Measurements from ENCODE around the gene CCDC167.

CCDC167 gene

DNA sequence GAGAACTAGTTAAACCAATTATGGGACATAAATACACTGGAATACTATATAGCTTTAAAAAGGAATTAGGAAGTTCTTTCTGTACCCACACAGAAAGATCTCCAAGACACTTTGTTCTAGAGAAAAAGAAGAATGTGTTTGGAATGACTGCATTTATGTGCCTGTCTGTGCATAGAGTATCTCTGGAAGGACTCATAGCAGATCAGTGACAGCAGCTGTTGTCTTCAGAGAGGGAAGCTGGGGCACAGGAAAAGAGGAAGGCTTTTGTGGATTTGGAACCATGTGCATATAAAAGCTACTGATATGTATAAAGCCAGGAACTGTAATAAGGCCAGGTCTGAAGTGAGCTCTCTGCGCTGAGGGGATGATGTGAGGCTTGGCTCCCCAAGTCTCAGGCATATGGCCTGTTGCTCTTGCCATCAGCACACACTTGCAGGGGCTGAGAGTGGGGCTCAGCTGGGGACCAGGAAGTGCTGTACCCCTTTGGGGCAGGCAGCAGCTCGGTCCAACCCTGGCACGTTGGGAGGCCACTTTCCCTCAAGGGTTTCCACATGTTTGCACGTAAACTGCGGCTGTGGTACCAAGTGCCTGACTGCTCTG is 31.8 kb upstream of the CCDC167 start:
- FAIRE-seq (no peak), DNase-seq (ENCODE audit: extremely low spot score, insufficient read length, low read depth) (no peak)

DNA sequence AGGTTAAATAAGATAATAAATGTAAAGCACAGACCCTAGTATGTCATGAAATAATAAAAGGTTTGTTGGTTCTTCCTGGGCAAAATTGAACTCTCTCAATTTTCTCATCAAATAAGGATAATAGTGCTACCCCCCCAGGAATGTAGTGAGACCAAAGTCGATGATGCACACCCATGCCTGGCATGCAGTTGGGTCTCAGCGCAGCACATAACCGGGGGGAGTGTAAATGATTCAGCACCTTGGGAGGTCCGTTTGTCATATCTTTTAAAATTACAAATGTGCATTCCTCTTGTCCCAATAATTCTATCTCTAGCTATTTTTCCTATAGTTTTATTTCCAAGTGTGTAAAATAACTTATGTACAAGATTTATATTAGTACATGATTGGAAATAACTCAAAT is 31.3 kb upstream of the CCDC167 start:
- DNase-seq (ENCODE audit: extremely low spot score, insufficient read length, low read depth) = no peak
- FAIRE-seq = no peak

DNA sequence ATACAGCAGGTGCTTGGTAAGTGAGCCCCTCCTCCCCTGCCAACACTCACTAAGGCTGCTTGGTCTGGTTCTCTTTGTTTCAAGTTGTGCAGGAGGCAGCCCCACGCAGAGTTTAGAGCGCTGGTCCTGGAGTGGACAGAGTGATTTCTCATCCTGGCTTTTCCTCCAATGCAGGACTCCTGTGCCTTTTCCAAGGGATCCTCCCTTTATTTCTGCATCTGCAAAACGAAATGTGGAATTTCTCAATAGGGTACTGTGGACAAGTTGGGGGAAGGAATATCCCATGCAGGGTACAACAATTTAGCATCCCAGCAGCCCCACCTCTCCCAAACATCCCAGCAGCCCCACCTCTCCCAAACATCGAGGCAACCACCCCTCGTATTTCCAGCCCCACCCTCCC is 30.6 kb upstream of the CCDC167 start:
- FAIRE-seq = no peak
- DNase-seq (ENCODE audit: extremely low spot score, insufficient read length, low read depth) = no peak

DNA sequence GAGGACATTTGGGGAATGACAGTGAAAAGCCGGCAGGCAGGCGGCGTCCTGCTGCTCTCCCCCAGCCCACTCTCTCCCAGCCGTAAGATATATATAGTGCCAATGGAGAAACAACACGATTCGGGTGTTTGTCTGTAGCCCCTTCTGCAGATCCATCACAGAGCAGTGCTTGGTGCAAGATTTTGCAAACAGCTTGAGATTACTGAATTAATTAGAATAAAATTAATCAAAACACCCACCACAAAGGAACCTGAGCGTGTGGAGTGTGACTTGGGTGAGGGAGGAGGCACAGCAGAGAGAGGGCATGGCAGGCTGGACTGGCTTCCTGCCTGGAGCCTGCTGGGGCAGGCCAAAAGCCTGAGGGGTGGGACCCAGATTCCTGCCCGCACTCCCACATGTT is 28.8 kb upstream of the CCDC167 start:
- DNase-seq (ENCODE audit: extremely low spot score, insufficient read length, low read depth) = no peak
- FAIRE-seq = no peak

DNA sequence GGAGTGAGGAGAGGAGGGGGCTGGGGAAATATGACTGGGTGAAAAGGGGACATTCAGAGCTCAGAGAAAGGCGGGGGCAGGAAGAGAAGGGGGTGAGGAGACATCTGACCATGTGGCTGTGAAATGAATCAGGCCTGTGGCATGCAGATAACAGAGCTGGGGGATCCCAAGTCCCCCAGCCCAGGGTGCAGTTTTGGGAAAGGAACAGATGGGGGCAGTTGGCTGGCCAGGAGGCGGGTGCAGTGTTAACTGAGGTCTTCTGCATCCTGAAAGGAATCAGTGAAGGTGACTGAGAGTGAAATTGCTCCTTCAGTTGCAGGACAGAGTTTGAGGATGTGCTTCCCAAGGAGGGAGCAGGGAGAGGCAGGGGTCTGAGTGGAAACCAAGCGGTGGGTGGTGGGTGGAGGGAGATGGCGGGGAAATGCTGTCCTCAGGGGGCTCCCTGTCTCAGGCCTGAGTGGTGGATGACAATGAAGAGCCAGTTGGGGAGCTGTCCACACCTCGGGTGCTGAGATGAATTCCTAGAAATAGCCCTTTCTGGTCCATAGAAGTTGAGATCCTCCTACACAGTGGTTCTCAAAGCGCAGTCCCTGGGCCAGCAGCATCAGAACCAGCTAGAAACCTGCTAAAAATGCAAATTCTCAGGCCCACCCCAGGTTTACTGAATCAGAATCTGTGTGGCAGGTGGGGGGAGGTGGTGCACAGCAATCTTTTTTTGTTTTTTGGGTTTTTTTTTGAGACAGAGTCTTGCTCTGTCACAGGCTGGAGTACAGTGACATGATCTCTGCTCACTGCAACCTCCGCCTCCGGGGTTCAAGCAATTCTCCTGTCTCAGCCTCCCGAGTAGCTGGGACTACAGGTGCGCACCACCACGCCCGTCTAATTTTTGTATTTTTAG is 26.0 kb upstream of the CCDC167 start:
- FAIRE-seq (no peak), DNase-seq (ENCODE audit: extremely low spot score, insufficient read length, low read depth) (no peak)

DNA sequence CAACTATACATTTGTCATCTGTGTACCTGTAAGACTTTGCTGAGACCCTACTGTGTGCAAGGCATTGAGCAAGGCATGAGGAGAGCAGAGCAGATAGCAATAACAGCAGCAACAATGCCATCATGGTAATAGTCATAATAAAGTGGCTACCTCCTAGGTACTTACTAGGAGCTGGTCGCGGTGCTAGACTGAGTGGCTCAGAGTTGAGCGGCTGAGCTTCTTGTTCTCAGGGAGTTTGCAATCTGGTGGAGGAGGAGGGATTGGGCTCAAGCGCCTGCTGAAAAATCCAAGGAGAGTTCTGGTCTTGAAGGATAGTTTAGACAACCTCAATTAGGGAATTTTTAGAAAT is 25.3 kb upstream of the CCDC167 start:
- DNase-seq (ENCODE audit: extremely low spot score, insufficient read length, low read depth) = no peak
- no peak for FAIRE-seq

DNA sequence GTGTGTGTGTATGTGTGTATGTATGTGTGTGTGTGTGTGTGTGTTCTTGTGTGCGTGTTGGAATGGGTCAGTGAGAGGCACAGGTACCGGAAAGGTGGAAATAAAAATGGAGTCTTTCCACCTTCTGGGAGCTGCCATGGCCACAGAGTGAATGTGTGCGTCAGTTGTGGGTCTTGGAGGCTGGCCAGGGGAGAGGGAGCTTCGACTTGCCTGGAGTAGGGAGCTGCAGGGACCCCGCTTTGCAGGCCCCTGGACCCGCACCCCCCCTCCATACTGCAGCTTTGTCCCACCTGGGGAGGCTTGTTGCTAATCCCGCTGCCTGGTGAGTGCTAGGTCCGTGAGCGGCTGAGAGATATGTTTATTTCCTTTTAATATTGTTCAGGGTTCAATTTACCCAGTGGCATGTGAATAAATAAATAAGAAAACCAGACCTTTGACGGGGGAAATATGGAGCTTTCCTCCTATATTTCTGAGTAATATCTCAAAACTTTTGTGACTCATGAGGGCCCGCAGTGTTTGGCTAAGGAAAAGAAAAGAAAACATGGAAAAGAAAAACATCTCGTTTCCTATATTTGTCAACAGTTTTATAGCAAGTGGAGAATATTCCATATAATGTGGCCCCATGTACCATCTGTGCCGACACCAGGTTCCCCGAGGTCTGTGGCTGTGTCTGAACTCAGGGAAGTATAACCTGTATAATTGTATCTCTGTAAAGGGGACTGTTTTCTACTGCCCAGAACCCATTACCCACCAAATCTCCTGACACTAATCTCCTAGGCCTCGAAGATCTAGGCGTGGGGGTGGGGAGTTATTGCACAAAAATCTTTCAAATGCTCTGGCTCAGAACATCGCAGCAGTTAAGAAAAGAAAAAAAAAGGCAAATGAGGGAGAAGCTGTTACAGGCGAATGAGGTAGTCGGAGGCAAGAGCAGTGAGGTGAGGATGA is 24.6 kb upstream of the CCDC167 start:
- DNase-seq (ENCODE audit: extremely low spot score, insufficient read length, low read depth) (no peak), FAIRE-seq (no peak)

DNA sequence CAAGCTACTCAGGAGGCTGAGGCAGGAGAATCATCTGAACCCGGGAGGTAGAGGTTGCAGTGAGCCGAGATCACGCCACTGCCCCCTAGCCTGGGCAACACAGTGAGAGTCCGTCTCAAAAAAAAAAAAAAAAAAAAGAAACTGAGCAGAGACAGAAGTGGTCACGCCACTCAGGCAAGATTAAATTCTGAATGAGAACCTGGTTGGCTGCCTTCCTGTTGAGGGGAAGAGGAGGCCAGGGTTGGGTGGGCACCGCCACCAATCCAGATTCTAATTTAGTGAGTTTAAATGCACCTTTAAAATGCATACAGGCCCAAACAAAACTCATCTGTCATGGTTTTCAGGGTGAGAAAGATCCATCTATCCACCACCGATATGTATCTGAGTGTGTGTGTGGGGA is 23.7 kb upstream of the CCDC167 start:
- FAIRE-seq (no peak), DNase-seq (ENCODE audit: extremely low spot score, insufficient read length, low read depth) (no peak)

DNA sequence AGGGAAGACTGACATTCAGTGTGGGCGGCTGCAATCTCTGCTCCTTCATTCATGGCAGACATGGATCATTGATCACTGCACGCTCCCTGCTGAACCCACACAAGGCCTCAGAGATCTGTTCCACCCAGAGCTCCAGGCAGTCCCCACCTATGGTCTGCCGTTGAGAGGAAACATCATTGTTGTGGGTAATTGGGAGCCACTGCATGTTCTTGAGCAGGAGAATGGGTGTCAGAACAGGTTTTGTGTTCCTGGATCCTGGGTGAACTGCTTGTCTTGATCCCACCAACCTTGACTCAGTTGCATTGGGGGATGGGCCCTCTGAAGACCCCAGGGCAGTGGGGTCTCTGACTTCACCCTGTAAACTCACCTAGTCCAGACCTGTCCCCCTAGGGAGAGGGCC is 23.1 kb upstream of the CCDC167 start:
- DNase-seq (ENCODE audit: extremely low spot score, insufficient read length, low read depth) (no peak), FAIRE-seq (no peak)

DNA sequence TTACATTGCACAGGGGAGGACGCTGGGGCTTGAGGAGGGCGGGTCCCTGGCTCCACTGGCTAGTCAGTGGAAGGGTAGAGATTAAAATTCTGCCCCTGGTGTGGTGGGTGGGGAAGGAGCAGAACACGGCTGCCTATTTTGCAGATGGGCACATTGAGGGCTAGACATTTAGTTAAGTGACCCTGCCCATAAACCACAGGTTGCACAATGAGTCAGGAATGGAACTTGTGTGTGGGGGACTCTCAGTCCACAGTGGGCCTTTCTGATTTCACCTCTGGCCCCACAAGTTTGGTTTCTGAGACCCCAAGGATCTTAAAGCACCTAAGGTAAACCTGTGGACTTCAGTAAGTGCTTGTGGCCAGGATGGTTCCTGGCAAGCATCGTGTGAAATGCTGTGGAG is 22.0 kb upstream of the CCDC167 start:
- FAIRE-seq = peak; percentile 12
- no peak for DNase-seq (ENCODE audit: extremely low spot score, insufficient read length, low read depth)

DNA sequence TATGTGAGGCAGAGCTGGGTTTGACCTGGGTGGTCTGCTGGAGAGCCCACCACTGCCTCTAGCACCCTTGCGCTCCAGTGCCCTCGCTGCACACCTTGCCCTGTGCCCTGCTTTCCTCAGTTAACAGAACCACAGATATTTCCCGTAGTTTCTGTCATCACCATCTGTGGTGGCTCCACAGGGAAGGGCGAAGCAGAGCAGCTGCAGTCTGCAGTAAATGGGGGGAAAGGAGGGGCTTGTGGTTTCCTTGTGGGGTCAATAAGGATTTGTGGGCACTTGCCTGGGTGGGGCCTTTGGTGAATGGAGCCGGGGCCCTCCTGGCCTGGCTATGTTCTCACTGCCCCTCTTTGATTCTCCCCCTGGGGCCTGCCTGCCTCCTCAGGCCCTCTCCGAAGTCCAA is 21.2 kb upstream of the CCDC167 start:
- FAIRE-seq (no peak), DNase-seq (ENCODE audit: extremely low spot score, insufficient read length, low read depth) (no peak)

DNA sequence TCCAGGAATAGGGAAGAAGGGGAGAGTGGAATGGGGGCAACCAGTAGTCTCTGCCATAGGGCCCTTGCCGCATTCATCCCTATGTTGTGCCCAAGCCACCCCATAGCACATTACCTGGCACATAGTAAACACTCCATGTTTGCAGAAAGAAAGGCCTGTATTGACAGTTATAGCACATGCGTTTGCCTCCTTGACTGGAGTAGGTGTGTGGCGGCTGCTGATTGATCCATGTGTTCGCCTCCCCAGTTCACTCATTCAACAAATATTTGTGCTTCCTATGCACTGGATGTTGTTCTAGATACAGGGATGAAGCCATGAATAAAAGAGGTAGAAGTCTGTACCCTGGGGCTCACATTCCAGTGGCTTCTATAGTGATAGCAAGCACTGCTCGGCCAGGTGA is 19.8 kb upstream of the CCDC167 start:
- FAIRE-seq (no peak), DNase-seq (ENCODE audit: extremely low spot score, insufficient read length, low read depth) (no peak)

DNA sequence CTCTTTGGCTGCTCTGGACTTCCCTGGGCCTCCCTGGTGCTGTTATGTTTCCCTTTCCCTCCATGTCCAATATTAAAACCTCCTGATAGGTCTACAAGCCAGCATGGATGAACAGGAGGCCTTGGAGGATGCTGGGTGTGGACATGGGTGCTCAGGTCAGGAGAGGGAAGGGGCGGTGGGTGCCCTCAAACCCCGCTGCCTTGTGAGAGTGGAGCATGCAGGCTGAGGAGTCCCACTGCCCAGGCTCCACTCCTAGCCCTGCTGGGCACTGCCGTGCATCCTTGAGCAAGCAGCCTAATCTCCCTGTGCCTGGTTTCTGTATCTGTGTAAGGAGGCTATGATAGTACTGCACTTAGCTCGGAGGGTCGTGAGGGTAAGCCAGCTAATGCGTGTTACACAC is 18.4 kb upstream of the CCDC167 start:
- no peak for DNase-seq (ENCODE audit: extremely low spot score, insufficient read length, low read depth)
- no peak for FAIRE-seq

DNA sequence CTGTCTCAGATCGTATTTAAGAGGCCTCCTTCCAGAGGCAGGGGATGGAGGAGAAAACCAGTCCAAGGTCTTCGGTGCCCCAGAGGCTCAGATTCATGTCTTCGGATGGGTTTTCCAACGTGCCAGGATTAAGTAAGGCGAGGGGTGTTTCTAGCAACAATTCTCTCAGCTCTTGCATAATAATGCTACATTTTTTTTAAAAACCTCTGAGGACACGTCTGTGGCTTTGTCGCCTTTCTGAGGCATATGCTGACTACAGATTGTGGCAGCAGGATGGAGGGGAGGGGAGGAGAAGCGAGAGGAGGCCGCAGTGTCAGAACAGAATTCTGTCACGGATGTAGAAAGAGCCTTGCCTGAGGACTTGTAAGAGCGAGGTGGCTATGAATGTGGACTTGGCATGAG is 17.7 kb upstream of the CCDC167 start:
- peak; percentile 65 for FAIRE-seq
- DNase-seq (ENCODE audit: extremely low spot score, insufficient read length, low read depth) = no peak

DNA sequence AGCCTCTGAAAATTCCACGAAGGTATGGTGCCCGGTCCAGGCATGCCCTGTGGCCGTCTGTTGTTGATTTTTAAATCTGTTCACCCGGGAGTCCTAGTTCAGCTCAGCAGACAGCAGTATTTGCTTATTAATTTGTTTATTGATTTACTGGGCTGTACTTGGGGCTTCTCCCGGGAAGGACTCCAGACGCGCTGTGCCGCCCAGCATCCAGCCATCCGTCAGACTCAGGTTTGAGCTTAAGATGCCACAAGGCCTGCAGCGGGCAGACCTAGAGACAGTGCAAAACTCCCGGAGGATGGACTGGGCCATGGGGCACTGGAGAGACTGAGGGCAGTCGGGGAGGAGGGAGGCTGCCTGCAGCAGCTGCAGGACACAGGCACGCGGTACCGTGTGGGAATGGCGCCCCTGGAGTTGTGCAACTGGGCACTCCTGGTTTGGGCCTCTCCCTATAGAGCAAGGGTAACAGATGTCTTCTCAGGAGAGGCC is 17.3 kb upstream of the CCDC167 start:
- no peak for FAIRE-seq

DNA sequence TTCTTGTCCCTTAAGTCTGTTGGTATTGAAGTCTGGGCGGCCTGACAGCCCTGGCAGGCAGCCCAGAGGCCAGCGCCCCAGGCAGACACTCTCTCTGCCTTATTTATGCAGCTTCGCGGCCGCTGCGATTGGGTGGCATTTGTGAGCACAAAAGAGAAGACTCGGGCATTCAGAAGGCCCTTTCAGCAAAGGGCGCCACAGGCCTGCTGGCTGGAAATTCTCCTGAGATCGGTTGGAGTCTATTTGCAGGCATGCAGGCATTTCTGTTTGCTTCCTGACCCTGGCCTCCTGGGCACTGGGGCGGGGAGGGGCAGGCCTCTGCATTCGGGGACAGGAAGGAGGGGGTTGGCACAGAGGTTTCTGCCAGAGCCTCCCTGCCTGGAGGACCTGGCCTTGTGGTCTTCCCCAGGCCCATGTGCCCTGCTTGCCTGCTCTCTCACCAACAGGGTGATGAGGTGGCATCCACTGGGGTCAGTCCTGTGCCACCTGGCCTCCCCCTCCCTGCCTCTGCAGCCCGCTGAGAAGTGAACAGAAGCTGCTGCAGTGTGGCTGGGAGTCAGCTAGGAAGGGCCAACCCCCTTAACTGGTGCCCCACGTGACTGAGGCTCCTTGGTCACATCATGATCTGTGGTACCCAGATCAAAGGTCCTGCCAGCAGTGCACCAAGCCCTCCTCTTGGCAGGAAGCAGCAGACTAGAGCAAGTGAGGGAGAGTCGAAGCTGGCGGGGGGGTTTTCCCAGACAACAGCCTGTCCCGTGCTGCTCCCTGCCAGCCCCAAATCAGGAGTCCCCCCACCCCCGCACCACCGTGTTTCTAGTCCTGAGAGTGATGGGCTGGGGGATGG is 16.6 kb upstream of the CCDC167 start:
- FAIRE-seq (peak; percentile 80), DNase-seq (ENCODE audit: extremely low spot score, insufficient read length, low read depth) (peak; percentile 54)

More for the DNA sequence above, 17.3 kb upstream of the CCDC167 start:
- DNase-seq (ENCODE audit: extremely low spot score, insufficient read length, low read depth) = no peak

DNA sequence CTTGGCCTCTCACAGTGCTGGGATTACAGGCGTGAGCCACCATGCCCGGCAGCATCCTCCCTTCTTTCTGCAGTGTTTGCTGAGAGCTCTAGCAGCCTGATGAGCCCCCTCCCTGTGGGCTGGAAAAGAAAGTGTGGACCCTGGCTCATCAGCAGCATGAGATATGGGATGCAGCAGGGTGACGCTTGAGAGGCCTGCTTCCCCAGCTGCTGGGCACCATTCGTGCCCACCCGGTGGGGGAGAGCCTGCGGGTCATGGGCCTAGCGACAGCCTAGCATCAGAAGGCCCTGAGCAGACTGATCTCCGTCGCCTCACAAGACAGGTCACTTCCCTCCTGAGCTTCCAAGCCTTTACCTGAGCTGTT is 16.0 kb upstream of the CCDC167 start:
- FAIRE-seq = no peak
- DNase-seq (ENCODE audit: extremely low spot score, insufficient read length, low read depth) = no peak

DNA sequence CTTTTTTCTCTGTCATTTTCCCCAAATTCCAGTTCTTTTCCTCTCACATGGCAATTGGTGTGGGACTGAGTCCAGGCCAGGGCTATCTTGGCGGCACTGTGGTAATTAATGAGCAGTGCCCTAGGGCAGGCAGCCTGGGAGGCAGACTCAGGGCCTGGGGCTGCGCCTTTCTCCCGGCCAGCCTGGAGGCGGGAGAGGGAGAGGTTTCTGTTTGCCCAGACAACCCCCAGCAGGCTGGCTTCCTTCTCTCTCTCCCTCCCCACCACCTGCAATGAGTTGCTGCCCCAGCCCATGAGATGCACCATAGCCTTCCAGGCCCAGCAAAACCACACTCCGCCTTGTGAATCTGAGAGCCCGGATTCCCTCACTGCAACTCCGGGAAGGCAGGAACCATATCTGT is 15.1 kb upstream of the CCDC167 start:
- FAIRE-seq = no peak
- no peak for DNase-seq (ENCODE audit: extremely low spot score, insufficient read length, low read depth)

DNA sequence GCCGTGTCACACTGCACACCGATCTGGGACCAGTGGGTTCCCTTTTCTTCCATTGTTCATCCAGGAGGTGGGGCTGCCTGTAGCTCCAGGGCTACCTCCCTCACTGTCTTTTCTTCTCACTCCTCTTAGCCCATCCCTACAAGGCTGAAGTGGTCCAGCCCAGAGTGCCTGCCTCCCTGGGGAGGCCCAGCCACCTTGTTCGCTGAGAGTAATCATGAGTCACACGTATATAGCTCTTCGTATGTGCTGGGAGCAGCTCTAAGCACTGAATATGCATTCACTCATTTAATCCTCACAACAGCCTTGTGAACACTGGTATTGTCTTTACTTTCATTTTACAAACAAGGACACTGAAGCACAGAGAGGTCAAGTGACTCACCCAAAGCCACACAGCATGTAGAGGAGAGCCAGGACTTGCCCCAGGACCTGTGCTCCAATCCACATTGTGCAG is 14.7 kb upstream of the CCDC167 start:
- FAIRE-seq = no peak

DNA sequence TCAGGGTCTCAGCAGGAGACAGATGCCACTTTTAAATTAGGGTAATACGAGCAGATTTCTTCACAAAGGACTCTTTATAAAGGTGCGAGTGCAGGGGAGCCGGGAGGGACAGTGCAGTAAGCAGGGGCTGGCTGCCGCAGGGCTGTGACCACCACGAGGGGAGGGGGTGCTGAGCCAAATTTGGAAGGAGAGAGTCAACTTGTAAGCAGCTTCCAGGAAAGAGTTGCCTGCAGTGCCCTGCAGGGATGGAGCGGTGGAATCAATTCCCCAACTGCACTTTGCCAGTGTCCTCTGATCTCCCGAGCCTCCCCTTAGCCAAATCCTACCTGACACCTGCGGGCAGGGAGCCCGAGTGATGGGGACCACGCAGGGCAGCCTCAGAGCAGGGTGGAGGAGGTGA is 13.9 kb upstream of the CCDC167 start:
- FAIRE-seq = no peak

More for the DNA sequence above, 14.7 kb upstream of the CCDC167 start:
- DNase-seq (ENCODE audit: extremely low spot score, insufficient read length, low read depth) = no peak

More for the DNA sequence above, 13.9 kb upstream of the CCDC167 start:
- no peak for DNase-seq (ENCODE audit: extremely low spot score, insufficient read length, low read depth)

Measured in GM18507 (cell line).